Jurkat, Clone E6-1 (cell line): ENCODE results near the gene BMPER.
A peak's percentile ranks its signal among the peaks of the same experiment; 100 is the strongest.

Experiments
- DNase-seq: peaks from one replicate; pipeline ENCODE4 v3.0.0-alpha.2; 2011; ENCODE audit warnings: low read depth, low spot score
- H3K4me3 ChIP-seq: 2 replicates; pipeline ENCODE4 v1.5.1; 2011; ENCODE audit warnings: mild to moderate bottlenecking, low read length, control low read depth, moderate library complexity

BMPER gene

GRCh38 chr7:34070511-34071323 is 165.4 kb downstream of the BMPER start:
- H3K4me3 ChIP-seq, result no peak overlapping the region
- no peak for DNase-seq

- H3K4me3 ChIP-seq, result no peak overlapping the region
- no peak for DNase-seq
Observed at GRCh38 chr7:34073676-34074075, 168.3 kb downstream of the BMPER start.

- no peak for DNase-seq
- H3K4me3 ChIP-seq, result no peak overlapping the region
Observed at GRCh38 chr7:34074421-34074820, 169.1 kb downstream of the BMPER start.

DNA sequence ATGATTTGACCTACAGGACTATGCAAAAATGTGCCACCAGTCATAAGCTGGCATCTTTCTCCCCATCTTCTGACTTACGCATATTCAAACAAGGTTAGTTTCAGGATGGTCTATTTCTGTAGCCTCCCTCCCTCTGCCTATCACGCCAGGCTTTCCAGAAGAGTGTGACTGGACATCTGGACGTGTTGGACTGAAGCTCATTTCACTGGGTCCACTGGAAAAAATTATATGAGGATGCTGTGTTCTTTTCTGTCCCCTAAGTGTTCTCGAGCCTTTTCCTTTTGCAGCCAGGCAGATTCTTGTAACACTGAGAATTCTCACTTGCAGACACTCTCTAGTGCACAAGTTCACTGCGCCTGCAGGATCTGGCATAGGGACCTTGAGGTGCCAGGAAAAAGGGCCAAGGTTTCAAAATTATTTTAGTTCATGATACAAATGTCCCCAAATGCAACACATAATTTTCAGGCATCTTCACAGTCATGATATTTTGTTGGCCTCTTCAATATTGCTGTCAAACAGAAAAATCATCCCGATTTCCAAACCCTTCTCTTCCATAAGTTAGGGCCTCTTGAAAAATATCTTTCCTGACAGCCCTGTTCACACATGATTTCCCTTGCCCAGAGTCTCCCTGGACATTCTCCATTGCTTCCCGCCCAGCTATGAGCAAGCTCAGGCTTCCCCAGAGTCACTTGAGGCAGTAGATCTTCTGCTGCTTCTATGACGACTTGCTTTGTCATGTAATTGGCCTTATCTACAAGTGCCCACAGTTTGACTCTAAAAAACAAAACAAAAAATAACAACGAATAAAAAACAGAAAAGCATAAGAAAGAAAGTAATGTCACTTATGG is 170.4 kb downstream of the BMPER start:
- no peak for DNase-seq
- no peak overlapping the region for H3K4me3 ChIP-seq

DNA sequence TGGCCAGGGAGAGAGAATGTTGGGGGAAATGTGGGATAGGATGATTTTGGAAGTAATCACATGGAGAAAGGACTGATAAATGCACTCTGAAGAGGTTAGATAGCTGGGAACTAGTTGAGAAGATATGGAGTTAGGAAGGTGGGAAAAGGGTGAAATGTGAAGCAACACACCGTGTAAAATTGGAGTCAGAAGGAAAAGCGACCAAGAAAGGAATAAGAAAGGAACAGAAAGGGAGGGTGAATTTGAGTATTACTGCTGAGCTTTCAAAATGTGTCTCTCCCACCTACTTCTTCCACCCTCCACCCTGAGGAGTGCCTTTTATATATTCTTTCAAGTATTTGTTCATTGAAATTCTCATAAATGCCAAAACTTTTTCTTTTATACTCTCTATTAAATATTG is 171.8 kb downstream of the BMPER start:
- H3K4me3 ChIP-seq, result no peak overlapping the region
- no peak for DNase-seq

DNA sequence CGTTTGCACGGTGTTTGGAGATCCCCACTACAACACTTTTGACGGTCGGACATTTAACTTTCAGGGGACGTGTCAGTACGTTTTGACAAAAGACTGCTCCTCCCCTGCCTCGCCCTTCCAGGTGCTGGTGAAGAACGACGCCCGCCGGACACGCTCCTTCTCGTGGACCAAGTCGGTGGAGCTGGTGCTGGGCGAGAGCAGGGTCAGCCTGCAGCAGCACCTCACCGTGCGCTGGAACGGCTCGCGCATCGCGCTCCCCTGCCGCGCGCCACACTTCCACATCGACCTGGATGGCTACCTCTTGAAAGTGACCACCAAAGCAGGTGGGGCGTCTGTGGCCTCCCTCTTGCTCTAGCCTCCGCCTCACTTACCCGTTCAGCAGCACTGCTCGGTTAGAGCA is 173.5 kb downstream of the BMPER start:
- no peak for DNase-seq

GRCh38 chr7:34080513-34080912 is 175.2 kb downstream of the BMPER start:
- DNase-seq, result no peak
- no peak overlapping the region for H3K4me3 ChIP-seq

More for the DNA sequence above, 173.5 kb downstream of the BMPER start:
- H3K4me3 ChIP-seq, result no peak overlapping the region

- DNase-seq, result no peak
- H3K4me3 ChIP-seq, result no peak overlapping the region
Observed at GRCh38 chr7:34081935-34082334, 176.6 kb downstream of the BMPER start.

GRCh38 chr7:34083440-34083839 is 178.1 kb downstream of the BMPER start:
- no peak for DNase-seq
- no peak overlapping the region for H3K4me3 ChIP-seq

DNA sequence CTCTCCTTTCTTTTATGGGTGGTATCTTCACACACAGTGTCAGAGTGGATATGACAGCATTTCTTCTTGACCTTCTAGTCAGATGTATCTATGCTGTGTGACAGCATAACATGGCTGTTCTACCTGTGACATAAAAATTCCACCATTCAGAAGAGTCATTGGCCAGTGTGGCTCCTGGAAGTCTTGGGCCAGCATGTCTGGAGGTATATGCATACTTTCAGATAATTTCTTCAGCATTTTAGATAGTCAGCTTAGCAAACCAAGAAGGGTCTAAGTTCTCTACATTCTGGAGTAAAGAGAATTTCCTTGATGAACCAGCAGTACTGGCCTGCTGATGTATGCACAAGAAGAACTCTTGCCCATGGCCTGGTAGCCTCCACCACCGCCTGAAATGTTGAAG is 179.3 kb downstream of the BMPER start:
- no peak for DNase-seq
- no peak overlapping the region for H3K4me3 ChIP-seq

GRCh38 chr7:34086064-34086463 is 180.7 kb downstream of the BMPER start:
- DNase-seq, result no peak
- no peak overlapping the region for H3K4me3 ChIP-seq

GRCh38 chr7:34086981-34087380 is 181.6 kb downstream of the BMPER start:
- H3K4me3 ChIP-seq, result no peak overlapping the region
- no peak for DNase-seq

DNA sequence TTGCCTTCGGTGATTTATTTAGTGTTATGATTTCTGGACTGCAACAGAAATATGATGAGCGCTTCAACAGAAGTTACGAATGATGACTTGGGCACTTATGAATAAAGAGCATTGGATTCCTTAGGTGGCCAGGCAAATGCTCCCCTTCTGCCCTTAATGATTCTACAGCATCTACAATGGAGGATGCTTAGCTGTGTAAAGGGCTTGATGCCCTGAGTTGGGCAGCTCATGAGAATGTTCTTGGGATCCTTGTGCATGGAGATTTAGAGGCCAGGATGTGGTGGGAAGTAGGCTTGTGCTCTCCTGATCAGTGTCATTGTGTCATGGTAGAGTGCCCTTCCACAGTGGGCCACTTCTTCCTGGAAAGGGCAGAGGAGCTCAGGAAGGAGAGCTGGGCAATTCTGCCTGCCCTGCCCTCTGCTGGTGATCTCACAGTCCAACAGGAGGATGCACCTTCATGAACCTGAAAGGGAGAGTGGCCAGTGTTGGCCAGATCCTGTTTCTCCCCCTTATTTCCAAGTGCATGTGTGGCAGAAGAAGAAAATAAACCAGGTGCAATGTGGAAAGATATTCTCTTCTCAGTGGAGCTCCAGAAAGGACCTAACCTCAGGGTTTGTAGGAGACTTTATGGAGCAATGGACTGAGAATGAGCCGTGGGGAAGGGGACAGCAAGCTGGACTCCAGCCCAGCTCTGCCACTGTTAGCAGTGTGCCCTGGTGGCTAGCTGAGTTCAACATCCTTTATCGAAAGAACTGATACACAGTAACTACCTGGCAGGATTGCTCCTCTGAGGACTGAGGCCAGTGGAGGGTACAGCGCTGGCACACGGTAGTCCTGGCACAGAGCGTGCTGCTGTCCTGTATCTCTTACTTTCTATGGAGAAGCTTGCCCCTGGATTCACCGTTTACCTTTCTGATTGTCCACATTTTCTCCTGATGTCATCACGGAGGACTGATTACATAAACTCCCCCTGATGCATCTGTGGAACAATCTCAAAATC is 182.9 kb downstream of the BMPER start:
- peak; percentile 5 for DNase-seq

GRCh38 chr7:34090816-34091215 is 185.5 kb downstream of the BMPER start:
- DNase-seq, result no peak

More for the DNA sequence above, 182.9 kb downstream of the BMPER start:
- H3K4me3 ChIP-seq, result no peak overlapping the region

GRCh38 chr7:34091321-34091917 is 186.1 kb downstream of the BMPER start:
- peak; percentile 30 for DNase-seq

More at GRCh38 chr7:34090816-34091215, 185.5 kb downstream of the BMPER start:
- H3K4me3 ChIP-seq, result no peak overlapping the region

GRCh38 chr7:34093276-34093675 is 187.9 kb downstream of the BMPER start:
- no peak overlapping the region for H3K4me3 ChIP-seq
- DNase-seq, result no peak

More at GRCh38 chr7:34091321-34091917, 186.1 kb downstream of the BMPER start:
- H3K4me3 ChIP-seq, result no peak overlapping the region

DNA sequence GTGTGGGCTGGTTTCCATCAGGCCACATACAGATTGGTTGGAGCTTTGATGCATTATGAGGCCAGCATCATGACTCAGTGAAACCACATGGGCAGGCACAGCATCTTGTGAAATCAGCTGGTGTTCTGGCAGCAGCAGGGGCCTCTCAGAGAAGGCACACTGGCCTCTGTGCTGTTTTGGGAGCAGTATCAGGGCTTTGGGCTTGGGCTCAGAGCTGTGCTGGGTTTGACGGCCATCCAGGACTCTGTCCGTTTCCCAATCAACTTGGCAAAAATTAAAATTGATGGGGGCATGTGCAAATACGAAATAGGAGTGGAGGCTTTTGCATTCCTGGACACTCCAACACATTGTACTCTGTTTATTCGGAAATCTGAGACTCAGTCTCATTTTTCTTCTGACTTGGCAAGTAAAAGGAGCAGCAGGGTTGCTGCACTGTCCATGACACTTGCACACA is 190.9 kb downstream of the BMPER start:
- H3K4me3 ChIP-seq, result no peak overlapping the region

GRCh38 chr7:34096777-34097176 is 191.4 kb downstream of the BMPER start:
- no peak for DNase-seq
- H3K4me3 ChIP-seq, result no peak overlapping the region

More for the DNA sequence above, 190.9 kb downstream of the BMPER start:
- DNase-seq, result no peak
